Measurements from ENCODE around the gene DCAF12.
A peak's percentile ranks its signal among the peaks of the same experiment; 100 is the strongest.
"Not testable (repeated sequence)": the region's sequence is repeated elsewhere in the genome, so short reads cannot be mapped to it uniquely, and the experiment has no call there.

Gene DCAF12

DNA sequence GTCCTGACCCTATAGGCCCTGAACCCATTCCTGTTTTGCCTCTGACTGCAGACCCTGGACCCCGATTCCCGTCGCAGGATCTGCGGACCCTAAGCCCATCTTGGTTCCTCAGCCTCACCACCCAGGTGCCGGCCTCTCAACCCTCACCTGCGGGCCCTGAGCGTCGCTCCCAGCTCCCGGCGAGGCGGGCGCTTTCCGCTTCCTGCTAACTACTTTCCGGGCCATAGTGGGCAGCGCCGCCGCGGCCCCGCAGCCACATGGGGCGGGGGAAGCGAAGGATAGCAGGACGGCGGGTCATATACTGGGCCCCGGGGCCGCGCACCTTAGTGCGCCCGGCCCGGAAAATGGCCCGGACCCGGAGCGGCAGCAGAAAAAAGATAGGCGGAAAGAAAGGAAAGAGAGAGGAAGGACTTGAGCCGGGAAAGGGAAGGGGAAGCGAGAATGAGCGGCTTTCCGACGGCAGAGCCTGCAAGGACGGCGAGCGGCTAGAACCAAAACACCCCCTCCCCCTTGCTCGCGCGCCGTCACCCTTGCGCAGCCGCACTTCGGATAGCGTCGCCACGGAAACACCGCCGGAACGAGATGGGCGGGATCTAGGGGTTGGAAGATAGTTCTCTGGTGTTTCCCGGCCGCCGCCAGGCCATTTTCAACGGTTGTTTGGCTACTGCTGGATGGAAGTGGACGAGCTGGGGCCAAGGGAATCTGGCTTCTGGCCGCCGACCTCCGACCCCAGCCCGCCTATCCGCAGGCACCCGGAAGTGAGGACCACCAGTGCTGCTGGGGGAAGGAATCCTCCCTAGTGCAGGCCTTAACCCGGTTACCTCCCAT is at the start of gene DCAF12:
Gene DCAF12 (minus strand): TSS at position 492 of the 828 bp plus-strand sequence. CDS start 267 bp downstream, at position 225.
- DNase-seq (ENCODE audit: low read depth): peak; percentile 92

DNA sequence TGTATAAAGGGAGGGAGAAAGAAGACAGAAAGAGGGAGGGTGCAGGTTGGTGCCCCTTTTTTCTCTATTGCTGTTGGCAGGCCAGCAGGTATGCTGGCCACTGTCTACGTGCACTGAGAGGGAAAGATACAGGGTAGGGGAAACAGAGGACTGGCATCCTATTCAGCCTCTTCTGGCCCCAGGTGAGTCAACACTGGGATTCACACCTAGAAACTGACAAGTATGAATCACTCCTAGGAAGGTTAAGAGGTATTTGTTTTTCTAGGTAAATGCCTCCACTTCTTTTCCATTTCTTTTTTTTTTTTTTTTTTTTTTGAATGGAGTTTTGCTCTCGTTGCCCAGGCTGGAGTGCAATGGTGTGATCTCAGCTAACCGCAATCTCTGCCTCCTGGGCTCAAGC is 49.6 kb upstream of the DCAF12 start:
- DNase-seq (ENCODE audit: low read depth): no peak

DNA sequence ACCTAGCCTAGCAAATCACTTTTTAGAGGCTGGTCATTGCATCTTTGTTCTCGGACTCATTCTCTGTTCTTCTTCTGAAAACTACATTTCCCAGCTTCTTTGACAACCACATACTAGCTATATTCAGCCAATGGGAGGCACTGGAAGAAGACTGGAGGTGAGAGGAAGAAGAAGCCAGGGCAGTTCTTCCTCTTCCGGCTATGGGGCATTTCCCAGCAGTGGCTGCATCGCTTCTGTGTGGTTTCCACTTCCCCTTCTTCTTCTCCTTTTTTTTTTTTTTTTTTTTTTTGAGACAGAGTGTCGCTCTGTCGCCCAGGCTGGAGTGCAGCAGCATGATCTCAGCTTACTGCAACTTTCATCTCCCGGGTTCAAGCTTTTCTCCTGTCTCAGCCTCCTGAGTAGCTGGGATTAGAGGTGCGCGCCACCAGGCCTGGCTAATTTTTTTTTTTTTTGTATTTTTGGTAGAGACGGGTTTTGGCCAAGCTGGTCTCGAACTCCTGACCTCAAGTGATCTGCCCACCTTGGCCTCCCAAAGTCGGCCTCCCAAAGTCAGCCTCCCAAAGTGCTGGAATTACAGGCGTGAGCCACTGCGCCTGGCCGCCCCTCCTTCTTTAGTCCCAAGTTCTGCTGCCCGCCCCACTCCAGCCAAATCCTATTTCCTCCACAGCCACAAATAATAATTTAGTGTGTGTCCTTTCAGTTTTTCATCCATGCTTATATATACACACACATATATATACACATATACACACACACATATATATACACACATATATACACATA is 45.4 kb upstream of the DCAF12 start:
- no peak for DNase-seq (ENCODE audit: low read depth)

DNA sequence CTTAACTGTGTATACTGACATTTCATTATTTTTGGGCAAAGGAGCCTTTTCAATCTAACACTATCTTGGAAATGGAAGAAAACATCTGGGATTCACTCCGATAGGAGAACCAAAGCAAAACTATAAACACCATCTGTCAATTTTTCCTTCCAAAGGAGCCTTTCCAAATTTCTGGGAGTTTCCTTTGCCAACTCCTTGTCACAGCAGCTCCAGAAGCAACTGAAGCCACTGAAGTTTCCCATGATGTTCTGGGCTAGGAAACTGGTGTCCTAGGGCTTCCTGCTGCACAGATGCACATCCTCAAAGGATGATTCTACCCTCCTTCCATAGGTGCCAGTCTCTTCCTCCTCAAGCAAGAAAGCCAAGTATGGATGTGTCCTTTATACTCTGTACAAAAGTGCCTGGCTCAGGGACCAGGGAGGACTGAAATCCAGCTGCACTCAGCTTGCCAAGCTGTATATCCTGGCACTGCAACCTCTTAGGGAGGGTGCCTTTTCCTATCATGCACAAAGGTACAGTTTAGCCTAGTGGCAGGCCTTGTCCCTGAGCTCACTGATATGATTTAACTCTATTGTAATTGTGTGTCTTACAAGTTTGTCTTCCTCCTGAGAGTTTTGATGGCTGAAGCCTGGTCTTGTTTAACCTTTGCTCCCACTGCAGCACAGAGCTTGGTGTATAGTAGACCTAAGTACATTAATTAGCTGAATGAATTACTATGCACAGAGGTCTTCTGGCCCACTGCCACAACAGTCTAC is 43.9 kb upstream of the DCAF12 start:
- no peak for DNase-seq (ENCODE audit: low read depth)

DNA sequence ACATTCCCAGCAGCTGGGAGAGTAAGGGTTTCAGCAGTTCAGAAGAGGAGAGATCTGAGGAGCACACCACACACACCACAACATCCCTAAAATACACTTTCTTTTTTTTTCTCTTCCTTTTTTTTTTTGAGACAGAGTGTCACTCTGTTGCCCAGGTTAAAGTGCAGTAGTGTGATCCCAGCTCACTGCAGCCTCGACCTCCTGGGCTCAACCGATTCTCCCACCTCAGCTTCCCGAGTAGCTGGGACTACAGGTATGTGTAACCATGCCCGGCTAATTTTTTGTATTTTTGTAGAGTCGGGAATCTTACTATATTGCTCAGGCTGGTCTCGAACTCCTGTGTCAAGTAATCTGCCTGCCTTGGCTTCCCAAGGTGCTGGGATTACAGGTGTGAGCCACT is 42.6 kb upstream of the DCAF12 start:
- no peak for DNase-seq (ENCODE audit: low read depth)

DNA sequence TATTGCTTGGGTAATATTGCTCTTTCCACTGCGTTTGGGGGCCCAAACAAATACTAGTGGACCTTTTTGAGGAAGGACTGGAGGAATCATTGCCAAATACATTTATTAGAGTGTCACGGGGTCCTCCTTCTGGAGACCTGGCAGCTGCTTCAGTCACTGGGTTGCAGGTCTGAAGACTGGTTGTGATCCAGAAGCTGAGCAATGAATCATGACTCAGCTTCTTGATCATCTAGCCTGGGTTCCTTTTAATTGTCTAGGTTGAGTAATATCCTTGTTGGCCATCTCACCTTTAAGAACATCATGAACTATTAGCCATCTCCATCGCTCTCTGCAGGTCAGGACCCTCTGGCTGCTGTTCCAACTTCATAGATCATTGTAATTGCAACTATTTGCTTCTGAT is 36.9 kb upstream of the DCAF12 start:
- DNase-seq (ENCODE audit: low read depth): peak; percentile 39

DNA sequence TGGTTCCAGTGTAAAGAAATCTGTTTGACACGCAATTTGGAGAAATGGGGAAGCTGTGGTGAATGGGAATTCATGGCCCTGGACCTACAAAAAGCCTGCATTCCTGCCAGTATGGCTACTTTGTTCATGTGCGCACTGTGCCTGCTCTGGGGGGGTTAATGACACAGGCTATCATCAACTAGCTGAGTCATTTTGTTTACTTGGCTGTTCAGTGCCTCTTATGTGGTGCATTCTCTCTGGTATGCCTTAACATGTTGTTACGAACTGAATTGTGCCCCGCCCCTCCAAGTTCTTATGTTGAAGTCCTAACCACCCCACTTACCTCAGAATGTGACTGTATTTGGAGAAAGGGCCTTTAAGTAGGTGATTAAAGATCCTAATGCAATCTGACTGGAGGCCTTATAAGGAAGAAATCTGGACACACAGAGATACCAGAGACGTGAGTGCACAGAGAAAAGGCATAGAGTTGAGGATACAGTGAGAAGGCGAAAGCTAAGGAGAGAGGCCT is 31.9 kb upstream of the DCAF12 start:
- DNase-seq (ENCODE audit: low read depth): peak; percentile 84

DNA sequence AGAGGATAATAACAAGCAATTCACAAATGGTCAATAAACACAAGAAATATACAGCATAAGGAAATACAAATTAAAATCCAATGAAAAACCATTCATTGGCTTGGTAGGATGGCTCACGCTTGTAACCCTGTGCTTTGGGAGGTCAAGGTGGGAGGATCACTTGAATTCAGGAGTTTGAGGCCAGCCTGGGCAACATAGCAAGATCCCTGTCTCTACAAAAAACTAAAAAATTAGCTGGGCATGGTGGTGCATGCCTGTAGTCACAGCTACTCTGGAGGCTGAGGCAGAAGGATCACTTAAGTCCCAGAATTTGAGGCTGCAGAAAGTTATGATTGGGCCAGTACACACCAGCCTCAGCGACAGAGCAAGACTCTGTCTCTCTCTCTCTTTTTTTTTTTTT is 31.4 kb upstream of the DCAF12 start:
- DNase-seq (ENCODE audit: low read depth): no peak

DNA sequence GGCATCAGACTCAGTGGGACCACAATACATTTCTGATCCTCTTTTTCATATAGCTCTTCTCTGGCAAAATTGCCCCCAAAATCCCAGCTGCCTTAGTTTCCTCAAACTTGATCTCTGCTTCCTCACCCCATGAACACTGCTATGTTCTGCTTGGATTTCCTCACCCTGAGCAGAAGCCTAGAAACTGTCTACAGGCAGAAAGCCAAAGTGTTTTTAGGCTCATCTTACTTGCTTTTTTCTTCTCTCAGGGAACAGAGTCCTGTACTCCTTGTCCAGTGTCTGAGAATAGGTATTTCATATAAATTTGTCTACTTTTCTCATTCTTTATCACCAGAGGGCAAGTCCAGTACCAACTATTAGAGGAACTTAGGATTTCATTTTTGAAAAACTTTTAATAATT is 30.8 kb upstream of the DCAF12 start:
- no peak for DNase-seq (ENCODE audit: low read depth)

DNA sequence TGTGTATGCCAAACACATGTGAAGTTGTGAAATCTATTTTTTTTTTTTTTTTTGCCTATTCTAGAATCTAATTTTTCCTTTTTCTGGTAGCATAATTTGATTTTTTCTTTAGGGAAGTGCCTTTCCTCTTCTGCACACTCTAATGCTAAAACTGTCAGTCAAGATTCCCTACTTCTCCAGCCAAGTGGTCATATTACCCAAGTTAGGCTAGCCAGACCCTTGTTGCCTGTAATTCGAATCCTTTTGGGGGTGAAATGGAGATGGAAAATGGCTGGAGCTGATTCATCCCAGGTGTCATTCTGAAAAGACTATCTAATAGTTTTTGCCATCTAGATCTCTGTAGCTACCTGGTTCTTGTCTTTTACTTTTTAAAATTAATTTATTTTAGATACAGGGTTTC is 27.6 kb upstream of the DCAF12 start:
- no peak for DNase-seq (ENCODE audit: low read depth)

DNA sequence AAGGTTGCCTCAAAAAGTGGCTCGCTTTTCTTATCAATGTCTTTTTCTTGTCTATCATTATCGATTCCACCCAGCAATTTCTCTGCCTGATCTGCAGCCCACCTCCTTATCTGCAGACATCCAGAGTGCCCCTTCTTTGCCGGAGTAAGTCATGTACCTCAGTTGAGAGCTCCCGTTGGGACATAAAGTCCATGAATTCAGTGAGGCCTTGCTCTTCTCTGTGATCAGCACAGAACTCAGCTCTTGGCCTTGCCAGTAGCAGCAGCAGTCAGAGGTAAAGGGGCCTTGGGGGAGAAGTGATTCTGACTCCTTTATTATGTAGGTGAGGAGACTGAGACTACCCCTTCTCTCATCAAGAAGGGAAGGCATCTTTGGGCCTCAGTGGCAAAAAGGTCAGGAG is 24.9 kb upstream of the DCAF12 start:
- DNase-seq (ENCODE audit: low read depth): no peak

DNA sequence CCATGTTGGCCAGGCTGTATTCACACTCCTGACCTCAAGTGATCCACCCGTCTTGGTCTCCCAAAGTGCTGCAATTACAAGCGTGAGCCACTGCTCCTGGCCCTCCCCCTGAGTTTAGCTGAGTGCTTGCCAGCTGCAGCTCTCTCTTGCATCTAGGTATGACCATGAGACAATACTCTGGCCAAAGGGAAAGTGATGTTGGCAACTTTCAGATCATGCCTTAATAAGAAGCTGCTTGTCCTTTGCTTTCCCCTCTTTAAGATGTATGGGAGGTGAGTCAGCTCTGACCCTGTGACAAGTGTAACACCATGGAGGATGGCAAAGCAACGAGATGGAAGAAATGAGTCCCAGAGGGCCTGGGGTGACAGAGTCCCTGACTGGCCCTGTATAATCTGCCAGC is 18.7 kb upstream of the DCAF12 start:
- peak; percentile 51 for DNase-seq (ENCODE audit: low read depth)

DNA sequence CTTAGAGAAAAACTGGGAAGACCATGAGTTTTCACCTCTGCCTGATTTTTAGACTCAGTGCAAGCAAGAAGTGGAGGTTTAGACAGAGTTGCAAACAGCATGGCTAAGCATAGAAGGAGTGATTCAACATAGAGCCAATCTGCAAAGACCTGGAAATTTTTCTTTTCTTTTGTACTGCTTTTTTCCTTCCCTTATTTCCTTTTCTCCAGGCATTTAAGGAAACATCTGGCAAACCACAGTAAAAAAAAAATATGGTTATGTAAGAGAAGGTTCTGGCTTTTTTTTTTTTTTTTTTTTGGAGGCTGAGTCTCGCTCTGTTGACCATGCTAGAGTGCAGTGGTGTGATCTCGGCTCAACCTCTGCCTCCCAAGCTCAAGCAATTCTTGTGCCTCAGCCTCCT is 16.6 kb upstream of the DCAF12 start:
- DNase-seq (ENCODE audit: low read depth): no peak

DNA sequence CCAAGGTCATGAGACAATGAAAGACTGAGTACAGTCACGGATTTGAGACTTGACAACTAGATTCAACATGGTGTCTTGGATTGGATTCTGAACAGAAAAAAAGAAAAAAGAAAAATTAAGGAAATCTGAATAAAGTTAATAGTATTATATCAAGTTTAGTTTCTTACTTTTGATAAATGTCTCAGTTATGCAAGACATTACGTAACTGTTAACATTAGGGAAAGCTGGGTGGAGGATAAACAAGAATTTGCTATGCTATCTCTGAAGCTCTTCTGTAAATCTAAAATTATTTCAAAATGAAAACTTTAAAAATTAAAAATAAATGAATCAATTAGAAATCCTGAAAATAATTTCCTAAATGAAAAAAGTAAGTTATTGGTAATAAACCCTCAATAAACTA is 14.4 kb upstream of the DCAF12 start:
- DNase-seq (ENCODE audit: low read depth): no peak

DNA sequence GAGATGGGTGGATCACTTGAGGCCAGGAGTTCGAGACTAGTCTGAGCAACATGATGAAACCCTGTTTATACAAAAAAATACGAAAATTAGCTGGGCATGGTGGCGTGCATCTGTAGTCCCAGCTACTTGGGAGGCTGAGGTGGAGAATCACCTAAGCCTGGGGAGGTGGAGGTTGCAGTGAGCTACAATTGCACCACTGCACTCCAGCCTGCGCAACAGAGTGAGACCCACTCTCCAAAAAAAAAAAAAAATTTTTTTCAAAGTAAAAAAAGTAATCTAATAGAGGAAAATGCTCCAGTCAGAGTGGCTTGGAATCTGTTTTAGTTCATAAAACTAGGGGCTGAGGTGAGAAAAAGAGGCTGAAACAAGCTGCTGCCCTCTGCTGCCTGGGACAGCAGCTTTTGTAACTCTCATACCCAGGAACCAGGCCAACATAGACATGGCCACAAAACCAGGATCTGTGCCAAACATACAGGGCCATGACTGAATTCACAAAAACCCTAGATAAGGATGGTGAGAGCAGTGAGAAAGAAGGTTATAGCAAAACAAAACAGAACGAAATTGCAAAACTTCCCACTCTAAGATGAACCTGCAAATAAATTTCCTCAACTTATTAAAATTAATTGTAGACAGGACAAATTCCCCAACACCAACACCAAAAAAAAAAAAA is 13.1 kb upstream of the DCAF12 start:
- DNase-seq (ENCODE audit: low read depth): peak; percentile 92

DNA sequence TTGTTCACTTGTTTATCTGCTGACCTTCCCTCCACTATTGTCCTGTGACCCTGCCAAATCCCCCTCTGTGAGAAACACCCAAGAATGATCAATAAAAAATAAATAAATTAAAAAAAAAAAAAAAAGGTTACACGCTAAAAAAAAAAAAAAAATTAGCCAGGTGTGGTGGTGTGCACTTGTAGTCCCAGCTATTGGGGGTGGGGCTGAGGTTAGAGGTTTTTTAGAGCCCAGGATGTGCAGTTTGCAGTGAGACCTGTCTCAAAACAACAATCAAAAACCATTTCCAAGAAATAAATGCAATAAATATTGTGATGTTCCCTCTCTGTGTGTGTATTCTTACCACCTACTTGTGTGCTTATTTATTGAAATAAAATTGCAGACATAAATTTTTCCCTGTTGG is 12.1 kb upstream of the DCAF12 start:
- not testable (repeated sequence) for DNase-seq (ENCODE audit: low read depth)

DNA sequence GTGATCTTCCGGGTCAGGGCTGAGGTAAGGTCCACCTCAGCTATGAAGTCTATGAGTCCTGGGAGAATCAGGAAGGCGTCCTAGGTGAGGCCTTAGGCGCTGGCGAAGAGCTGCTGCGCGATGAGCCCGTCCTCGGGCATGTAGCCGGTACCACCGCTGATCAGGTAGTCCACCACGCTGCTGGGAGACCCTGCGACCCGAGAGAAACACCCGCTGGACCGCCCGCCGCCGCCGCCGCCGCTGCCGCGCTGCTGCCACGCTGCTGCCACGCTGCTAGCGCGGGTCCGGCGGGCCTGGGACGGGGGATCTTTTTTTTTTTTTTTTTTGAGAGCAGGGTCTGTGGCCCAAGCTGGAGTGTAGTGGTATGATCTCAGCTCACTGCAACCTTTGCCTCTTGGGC is 8.0 kb upstream of the DCAF12 start:
- no peak for DNase-seq (ENCODE audit: low read depth)

DNA sequence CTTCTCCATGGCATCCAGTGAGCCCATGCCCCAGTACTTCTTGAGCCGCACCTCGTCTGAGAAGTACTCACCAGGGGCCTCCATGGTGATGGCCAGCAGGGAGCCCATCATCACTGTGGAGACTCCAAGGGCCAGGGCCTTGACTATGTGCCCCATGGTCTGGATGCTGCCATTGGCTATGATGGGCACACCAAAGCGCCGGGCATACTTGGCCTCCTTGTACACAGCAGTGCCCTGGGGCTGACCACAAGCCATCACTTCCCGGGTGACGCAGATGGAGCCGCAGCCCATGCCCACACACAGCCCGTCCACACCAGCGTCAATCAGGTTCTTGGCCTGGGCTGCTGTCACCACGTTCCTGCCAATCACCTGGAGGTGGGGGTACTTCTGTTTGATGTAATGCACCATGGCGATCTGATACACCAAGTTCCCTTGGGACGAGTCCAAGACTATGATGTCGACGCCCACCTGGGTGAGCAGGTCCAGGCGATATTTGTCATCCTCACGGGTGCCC is 7.0 kb upstream of the DCAF12 start:
- no peak for DNase-seq (ENCODE audit: low read depth)

DNA sequence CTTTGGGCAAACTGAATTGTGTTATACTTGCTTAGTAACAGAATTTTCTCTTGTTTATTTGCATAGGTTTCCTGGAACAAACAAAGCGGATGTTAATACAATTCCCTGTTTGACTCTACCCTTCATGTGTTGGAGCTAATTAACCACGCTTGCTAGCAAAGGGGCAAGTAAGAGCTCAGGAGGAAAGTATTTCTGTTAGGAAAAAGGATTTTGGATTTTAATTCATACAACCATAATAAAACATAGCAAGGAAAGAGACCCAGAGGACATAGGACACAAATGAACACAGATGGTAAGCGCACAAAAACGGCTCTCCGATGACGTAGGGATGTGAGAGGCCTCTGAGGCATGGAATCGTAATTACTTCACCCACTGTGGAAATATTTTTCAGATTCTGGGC is 5.1 kb upstream of the DCAF12 start:
- no peak for DNase-seq (ENCODE audit: low read depth)

DNA sequence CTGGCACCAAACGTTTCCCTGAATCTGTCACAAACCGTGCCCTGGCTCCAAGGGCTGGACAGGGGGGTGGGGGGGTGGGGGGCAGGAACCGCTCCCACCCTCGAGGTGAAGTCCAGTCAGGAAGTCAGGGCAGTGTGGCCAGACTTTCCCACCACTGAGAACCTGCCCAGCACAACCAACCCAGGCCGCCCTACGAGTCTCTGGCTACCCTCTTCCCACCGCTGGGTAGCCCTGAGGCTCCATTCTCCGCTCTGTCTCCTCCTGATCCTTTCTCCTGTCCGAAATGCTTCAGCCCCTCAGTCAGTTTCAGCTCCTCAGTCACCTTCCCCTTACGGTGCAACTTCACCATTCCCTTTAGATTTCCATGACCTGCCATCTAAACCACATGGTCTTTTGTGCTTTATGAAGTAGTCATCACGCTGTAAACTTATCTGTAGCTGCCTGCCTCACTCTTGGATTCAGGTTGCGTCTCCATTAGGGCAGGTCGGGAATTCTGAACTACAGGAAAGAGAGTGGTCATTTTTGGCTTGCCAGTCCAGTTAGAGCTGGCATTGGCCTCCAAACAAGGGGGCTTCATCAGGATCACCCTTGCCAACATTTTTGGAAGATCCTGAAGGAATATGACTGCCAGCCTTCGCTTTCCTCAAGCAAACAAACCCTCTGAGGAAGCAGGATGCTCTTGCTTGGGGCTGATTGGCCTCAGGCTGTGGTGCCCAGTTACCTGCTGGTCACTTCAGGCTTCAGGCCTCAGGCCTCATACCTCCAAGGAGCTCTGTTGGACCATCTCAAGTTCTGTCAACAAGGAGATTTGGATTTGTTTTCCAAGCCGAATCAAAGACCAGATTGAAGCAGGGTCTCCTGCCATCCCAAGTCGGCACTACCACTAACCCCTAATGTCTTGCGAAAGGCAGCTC is 794 bp upstream of the DCAF12 start:
- DNase-seq (ENCODE audit: low read depth): no peak

Data from EH (cell line).